HepG2 (cell line): ENCODE data around the gene ALOXE3. TPM values are rescaled to one million over a fixed set of nuclear protein-coding genes. Genes with fewer than 3 reads are reported as not detected.

ENCODE experiments used
- ERF ChIP-seq: IDR thresholded peaks from 2 replicates; pipeline ENCODE4 v1.6.1; 2018; ENCODE audit warnings: missing biosample characterization, missing genetic modification reagents
- KDM5A ChIP-seq: fragments of 200-600 bp; sonication (generic); IDR thresholded peaks from 2 replicates; pipeline ENCODE4 v1.7.0; 2018; ENCODE audit warnings: antibody characterized with exemption, mild to moderate bottlenecking, low read length, borderline replicate concordance
- MYC ChIP-seq: sonication (generic); formaldehyde crosslinking; IDR thresholded peaks from 2 replicates; pipeline ENCODE4 v1.9.0; 2021; ENCODE audit warnings: missing genetic modification reagents, borderline replicate concordance
- RCOR2 ChIP-seq: IDR thresholded peaks from 2 replicates; pipeline ENCODE4 v1.6.1; 2016; ENCODE audit warnings: missing biosample characterization, missing genetic modification reagents
- SALL1 ChIP-seq: sonication (generic); formaldehyde crosslinking; IDR thresholded peaks from 2 replicates; pipeline ENCODE4 v1.8.0; 2022; ENCODE audit warnings: mild to moderate bottlenecking, missing genetic modification reagents
- ZFP1 ChIP-seq: IDR thresholded peaks from 2 replicates; pipeline ENCODE4 v1.6.1; 2016
- ZNF124 ChIP-seq: sonication (generic); formaldehyde crosslinking; IDR thresholded peaks from 2 replicates; pipeline ENCODE4 v1.4.0; 2020; ENCODE audit warnings: missing genetic modification reagents
- polyA plus RNA-seq, 8 experiments: library from polyadenylated mRNA; depleted of rRNA in 3 of 8; stranded (reverse) in 7 of 8; unstranded in 1 of 8; fragments of >200 nt; fragmentation: Illumina TruSeq in 4 of 8; extraction: Trizol in 4 of 8; gene quantifications; 2 replicates each; pipeline versions ENCODE4 v1.2.1 to v1.2.3, GENCODE V29; 2011 to 2016; ENCODE audit warnings: low read depth in 4 of 8, missing spikeins in 1 of 8, mixed read lengths in 1 of 8; ENCODE audit not compliant: insufficient read depth in 1 of 8
- total RNA-seq, 5 experiments: library from RNA; depleted of rRNA; stranded (reverse); fragments of >200 nt; fragmentation: Illumina TruSeq; extraction: Trizol; gene quantifications; 2 replicates each; pipeline ENCODE4 v1.2.3, GENCODE V29; 2016; ENCODE audit warnings: low read depth in 1 of 5
- TF ChIP-seq, protein P1 (sequence below): sonication (generic); formaldehyde crosslinking; IDR thresholded peaks from 2 replicates; pipeline ENCODE4 v1.4.0; 2020; ENCODE audit warnings: mild to moderate bottlenecking, missing genetic modification reagents
- TF ChIP-seq, protein P2 (sequence below), 2 experiments: sonication (generic) in 1 of 2; formaldehyde crosslinking in 1 of 2; IDR thresholded peaks; 2 replicates each; pipeline versions ENCODE4 v1.4.0 to v1.6.1; 2018 to 2020; ENCODE audit warnings: missing genetic modification reagents in 2 of 2, borderline replicate concordance in 1 of 2, low read depth in 1 of 2, mild to moderate bottlenecking in 1 of 2, missing biosample characterization in 1 of 2
- TF ChIP-seq, protein P3 (sequence below): sonication (generic); formaldehyde crosslinking; conservative IDR thresholded peaks from 2 replicates; pipeline ENCODE4 v1.8.0; 2022; ENCODE audit warnings: mild to moderate bottlenecking, moderate library complexity, missing genetic modification reagents
- TF ChIP-seq, protein P4 (sequence below): sonication (generic); formaldehyde crosslinking; IDR thresholded peaks from 2 replicates; pipeline ENCODE4 v1.5.0; 2020; ENCODE audit warnings: mild to moderate bottlenecking, missing genetic modification reagents, borderline replicate concordance
- TF ChIP-seq, protein P5 (sequence below): sonication (generic); formaldehyde crosslinking; IDR thresholded peaks from 2 replicates; pipeline ENCODE4 v1.5.1; 2020; ENCODE audit warnings: missing genetic modification reagents, mild to moderate bottlenecking, borderline replicate concordance

Gene ALOXE3
- total and polyA plus RNA-seq, 2 of the 13 experiments (the other 11 are each of a cell fraction or from before 2014, with no cell fraction given) = 0.07 TPM; not detected in 1

DNA sequence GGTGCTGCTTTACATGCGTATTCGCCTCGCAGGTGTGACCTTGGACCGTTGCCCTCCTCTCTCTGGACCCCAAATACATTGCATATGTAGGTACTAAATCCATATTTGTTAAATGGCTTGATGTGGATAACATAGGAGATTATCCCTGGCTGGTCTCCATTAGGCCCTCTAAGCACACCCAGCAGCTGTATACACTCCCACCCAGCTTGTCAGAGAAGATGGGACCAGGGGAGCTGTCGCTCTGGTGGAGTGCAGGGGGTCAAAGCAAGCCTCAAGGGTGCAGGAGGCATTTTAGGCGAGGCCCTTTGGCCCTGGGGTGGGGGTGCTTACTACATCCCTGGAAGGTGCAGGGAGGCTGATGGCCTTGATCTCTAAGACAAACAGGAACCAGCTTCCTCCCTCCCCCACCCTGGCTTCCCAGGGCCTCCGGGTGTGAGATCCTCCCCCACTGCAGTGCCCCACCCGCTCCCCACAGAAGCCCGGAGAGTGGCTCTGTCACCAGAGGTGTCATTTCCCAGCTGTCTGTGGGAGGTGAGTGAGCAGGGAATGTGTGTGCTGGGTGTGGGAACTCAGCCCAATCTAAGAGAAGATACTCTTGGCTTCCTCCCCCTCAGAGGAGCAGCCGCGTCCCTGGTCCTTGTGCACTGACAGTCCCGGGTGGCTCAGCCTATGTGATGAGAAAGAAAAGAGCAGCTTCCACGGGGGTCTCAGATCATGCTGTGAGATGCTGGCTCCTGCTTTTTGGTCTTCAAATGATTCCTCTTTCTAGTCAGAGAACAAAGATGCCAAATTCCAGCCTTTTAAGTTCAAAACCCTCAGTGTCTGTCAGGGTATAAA lies 45.9 kb upstream of the ALOXE3 start (continued):
- TF ChIP-seq, protein P1, sequence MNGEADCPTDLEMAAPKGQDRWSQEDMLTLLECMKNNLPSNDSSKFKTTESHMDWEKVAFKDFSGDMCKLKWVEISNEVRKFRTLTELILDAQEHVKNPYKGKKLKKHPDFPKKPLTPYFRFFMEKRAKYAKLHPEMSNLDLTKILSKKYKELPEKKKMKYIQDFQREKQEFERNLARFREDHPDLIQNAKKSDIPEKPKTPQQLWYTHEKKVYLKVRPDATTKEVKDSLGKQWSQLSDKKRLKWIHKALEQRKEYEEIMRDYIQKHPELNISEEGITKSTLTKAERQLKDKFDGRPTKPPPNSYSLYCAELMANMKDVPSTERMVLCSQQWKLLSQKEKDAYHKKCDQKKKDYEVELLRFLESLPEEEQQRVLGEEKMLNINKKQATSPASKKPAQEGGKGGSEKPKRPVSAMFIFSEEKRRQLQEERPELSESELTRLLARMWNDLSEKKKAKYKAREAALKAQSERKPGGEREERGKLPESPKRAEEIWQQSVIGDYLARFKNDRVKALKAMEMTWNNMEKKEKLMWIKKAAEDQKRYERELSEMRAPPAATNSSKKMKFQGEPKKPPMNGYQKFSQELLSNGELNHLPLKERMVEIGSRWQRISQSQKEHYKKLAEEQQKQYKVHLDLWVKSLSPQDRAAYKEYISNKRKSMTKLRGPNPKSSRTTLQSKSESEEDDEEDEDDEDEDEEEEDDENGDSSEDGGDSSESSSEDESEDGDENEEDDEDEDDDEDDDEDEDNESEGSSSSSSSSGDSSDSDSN (CRISPR knock-in tag) = no peak; the same call in 1 of the 2 replicates
- TF ChIP-seq, protein P2, sequence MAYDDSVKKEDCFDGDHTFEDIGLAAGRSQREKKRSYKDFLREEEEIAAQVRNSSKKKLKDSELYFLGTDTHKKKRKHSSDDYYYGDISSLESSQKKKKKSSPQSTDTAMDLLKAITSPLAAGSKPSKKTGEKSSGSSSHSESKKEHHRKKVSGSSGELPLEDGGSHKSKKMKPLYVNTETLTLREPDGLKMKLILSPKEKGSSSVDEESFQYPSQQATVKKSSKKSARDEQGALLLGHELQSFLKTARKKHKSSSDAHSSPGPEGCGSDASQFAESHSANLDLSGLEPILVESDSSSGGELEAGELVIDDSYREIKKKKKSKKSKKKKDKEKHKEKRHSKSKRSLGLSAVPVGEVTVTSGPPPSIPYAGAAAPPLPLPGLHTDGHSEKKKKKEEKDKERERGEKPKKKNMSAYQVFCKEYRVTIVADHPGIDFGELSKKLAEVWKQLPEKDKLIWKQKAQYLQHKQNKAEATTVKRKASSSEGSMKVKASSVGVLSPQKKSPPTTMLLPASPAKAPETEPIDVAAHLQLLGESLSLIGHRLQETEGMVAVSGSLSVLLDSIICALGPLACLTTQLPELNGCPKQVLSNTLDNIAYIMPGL (CRISPR knock-in tag; IDR thresholded peaks at IDR 0.05; ENCODE audit: borderline replicate concordance in 1 of 2, low read depth in 1 of 2) = peak; percentile 17 to 45; a peak in 1 of 4 replicates
- TF ChIP-seq ZNF124 (no peak), ERF (CRISPR knock-in tag) (0 out of 2 replicates have a peak, but pooled peaks have one; percentile 4), MYC (CRISPR knock-in tag) (peak; percentile 39; the same call in 1 of the 2 replicates), RCOR2 (CRISPR knock-in tag) (0 out of 2 replicates have a peak, but pooled peaks have one; percentile 19), KDM5A (no peak), ZFP1 (CRISPR knock-in tag) (0 out of 2 replicates have a peak, but pooled peaks have one; percentile 17), SALL1 (CRISPR knock-in tag) (peak; percentile 79)
- TF ChIP-seq, protein P3, sequence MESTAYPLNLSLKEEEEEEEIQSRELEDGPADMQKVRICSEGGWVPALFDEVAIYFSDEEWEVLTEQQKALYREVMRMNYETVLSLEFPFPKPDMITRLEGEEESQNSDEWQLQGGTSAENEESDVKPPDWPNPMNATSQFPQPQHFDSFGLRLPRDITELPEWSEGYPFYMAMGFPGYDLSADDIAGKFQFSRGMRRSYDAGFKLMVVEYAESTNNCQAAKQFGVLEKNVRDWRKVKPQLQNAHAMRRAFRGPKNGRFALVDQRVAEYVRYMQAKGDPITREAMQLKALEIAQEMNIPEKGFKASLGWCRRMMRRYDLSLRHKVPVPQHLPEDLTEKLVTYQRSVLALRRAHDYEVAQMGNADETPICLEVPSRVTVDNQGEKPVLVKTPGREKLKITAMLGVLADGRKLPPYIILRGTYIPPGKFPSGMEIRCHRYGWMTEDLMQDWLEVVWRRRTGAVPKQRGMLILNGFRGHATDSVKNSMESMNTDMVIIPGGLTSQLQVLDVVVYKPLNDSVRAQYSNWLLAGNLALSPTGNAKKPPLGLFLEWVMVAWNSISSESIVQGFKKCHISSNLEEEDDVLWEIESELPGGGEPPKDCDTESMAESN (CRISPR knock-in tag) = no peak
- TF ChIP-seq, protein P4, sequence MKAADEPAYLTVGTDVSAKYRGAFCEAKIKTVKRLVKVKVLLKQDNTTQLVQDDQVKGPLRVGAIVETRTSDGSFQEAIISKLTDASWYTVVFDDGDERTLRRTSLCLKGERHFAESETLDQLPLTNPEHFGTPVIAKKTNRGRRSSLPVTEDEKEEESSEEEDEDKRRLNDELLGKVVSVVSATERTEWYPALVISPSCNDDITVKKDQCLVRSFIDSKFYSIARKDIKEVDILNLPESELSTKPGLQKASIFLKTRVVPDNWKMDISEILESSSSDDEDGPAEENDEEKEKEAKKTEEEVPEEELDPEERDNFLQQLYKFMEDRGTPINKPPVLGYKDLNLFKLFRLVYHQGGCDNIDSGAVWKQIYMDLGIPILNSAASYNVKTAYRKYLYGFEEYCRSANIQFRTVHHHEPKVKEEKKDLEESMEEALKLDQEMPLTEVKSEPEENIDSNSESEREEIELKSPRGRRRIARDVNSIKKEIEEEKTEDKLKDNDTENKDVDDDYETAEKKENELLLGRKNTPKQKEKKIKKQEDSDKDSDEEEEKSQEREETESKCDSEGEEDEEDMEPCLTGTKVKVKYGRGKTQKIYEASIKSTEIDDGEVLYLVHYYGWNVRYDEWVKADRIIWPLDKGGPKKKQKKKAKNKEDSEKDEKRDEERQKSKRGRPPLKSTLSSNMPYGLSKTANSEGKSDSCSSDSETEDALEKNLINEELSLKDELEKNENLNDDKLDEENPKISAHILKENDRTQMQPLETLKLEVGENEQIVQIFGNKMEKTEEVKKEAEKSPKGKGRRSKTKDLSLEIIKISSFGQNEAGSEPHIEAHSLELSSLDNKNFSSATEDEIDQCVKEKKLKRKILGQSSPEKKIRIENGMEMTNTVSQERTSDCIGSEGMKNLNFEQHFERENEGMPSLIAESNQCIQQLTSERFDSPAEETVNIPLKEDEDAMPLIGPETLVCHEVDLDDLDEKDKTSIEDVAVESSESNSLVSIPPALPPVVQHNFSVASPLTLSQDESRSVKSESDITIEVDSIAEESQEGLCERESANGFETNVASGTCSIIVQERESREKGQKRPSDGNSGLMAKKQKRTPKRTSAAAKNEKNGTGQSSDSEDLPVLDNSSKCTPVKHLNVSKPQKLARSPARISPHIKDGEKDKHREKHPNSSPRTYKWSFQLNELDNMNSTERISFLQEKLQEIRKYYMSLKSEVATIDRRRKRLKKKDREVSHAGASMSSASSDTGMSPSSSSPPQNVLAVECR (CRISPR knock-in tag) = peak; percentile 7
- TF ChIP-seq, protein P5, sequence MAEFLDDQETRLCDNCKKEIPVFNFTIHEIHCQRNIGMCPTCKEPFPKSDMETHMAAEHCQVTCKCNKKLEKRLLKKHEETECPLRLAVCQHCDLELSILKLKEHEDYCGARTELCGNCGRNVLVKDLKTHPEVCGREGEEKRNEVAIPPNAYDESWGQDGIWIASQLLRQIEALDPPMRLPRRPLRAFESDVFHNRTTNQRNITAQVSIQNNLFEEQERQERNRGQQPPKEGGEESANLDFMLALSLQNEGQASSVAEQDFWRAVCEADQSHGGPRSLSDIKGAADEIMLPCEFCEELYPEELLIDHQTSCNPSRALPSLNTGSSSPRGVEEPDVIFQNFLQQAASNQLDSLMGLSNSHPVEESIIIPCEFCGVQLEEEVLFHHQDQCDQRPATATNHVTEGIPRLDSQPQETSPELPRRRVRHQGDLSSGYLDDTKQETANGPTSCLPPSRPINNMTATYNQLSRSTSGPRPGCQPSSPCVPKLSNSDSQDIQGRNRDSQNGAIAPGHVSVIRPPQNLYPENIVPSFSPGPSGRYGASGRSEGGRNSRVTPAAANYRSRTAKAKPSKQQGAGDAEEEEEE (CRISPR knock-in tag) = no peak
